ENCODE measurements around the gene COL3A1. TPM values are rescaled to one million over a fixed set of nuclear protein-coding genes. Genes with fewer than 3 reads are reported as not detected.

Gene COL3A1
- total RNA-seq, 1 donor from 2014 or later, result 123 TPM

DNA sequence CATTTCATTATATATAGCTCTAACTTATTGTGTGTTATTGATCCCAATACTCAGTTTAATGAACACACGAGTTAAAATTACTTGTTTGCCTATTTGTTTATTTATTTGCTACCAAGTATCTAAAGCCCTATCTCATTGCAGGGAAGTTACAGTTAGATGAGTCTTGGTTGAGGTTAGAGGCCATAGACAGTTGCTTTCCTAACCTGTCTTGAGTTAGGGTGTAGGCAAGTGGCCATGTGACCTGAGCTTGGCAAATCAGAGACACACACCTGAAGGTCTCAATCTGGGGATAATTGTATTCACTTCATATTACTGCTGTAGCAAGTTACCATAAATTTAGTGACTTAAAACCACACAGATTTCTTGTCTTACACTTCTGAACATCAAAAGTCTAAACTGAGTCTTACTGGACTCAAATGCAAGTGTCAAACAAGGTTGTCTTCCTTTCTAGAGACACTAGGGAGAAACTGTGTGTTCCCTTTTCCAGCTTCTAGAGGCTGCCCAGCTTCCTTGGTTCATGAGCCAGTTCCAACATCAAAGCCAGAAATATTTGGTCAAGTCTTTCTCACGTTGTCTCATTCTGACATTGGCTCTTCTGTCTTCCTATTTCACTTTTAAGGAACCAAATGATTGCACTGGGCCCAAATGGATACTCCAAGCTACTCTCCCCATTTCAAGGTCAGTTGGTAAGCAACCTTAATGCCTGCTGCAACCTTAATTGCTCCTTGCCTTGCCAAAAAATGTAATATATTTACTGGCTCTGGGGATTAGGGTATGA lies 39.7 kb downstream of the COL3A1 start:
- Histone ChIP-seq H3K27ac (peak overlapping the region; percentile 30), H3K4me1 (no peaks in the 10 kb centered on the region), H3K4me3 (no peak overlapping the region), H3K9me3 (no peaks in the 10 kb centered on the region), H3K27me3 (no peaks in the 10 kb centered on the region), H3K36me3 (peaks cover 0 to 13% of the 10 kb centered on the region in 2 donors)
- TF ChIP-seq POLR2A (IDR thresholded peaks at IDR 0.05) (no peak), CTCF (IDR thresholded peaks at IDR 0.05) (no peak), POLR2AphosphoS5 (IDR thresholded peaks at IDR 0.05; ENCODE audit: insufficient read depth in 1 of 2, low read depth in 1 of 2) (no peak)
- intact Hi-C loops (cut with DNase I), result no loop called here
- no peak for DNase-seq (ENCODE audit: extremely low spot score in 2 of 2)

DNA sequence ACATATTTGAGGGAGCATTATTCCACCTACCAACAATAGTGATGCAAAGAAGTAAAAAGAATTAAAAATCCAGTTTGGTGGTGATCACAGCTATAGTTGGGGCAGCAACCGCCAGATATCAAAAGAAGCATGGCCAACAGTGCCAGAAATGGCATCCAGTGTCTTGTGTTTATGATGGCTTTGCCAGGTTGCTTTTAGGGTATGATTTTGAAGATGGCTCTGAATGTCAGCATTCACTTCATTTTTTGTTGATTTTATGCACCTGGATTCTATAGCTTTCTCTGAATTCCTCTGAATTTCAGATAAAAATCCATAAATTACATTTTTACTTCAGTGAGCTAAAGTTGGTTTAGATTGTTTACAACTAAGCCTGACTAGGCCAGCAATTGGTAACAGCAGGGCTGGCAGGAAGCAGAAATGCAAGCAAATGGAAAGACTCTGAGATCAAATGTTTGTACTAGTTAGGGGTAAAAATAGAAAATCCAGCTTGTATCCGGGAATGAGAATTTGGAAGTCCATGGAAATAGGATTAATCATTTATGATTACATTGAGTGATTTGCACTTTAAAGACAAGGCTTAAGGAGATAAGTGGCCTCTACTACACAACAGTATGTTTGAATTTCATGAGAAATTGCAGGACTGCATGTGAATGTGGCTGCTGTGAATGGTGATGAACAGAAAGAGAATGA lies 40.4 kb downstream of the COL3A1 start:
- Histone ChIP-seq H3K9me3 (no peaks in the 10 kb centered on the region), H3K4me3 (no peak overlapping the region), H3K27me3 (no peaks in the 10 kb centered on the region), H3K36me3 (peaks cover 0 to 13% of the 10 kb centered on the region in 2 donors), H3K27ac (peak overlapping the region; percentile 30), H3K4me1 (peaks cover 6% of the 10 kb centered on the region)
- intact Hi-C loops (cut with DNase I), result no loop called here
- TF ChIP-seq CTCF (IDR thresholded peaks at IDR 0.05) (no peak), POLR2A (IDR thresholded peaks at IDR 0.05) (no peak), POLR2AphosphoS5 (IDR thresholded peaks at IDR 0.05; ENCODE audit: insufficient read depth in 1 of 2, low read depth in 1 of 2) (no peak)
- DNase-seq (ENCODE audit: extremely low spot score in 2 of 2), result no peak

- peak overlapping the region; percentile 30 for H3K27ac ChIP-seq
- no peak for DNase-seq (ENCODE audit: extremely low spot score in 2 of 2)
- H3K36me3 ChIP-seq, result peaks cover 0 to 5% of the 10 kb centered on the region in 2 donors
- peaks cover 9% of the 10 kb centered on the region for H3K4me1 ChIP-seq
- TF ChIP-seq CTCF (IDR thresholded peaks at IDR 0.05) (no peak), POLR2A (IDR thresholded peaks at IDR 0.05) (no peak), POLR2AphosphoS5 (IDR thresholded peaks at IDR 0.05; ENCODE audit: insufficient read depth in 1 of 2, low read depth in 1 of 2) (no peak)
- H3K9me3 ChIP-seq, result no peaks in the 10 kb centered on the region
- H3K4me3 ChIP-seq, result no peak overlapping the region
- H3K27me3 ChIP-seq, result no peaks in the 10 kb centered on the region
- intact Hi-C loops (cut with DNase I), result no loop called here
These were observed 41.2 kb downstream of the COL3A1 start for GRCh38 chr2:189015359-189015758.

GRCh38 chr2:189016311-189016861 lies 42.2 kb downstream of the COL3A1 start:
- intact Hi-C loops (cut with DNase I), result no loop called here
- Histone ChIP-seq H3K36me3 (no peaks in the 10 kb centered on the region), H3K4me1 (peaks cover 17% of the 10 kb centered on the region), H3K27ac (peak overlapping the region; percentile 11), H3K4me3 (no peak overlapping the region), H3K9me3 (no peaks in the 10 kb centered on the region), H3K27me3 (no peaks in the 10 kb centered on the region)
- TF ChIP-seq CTCF (IDR thresholded peaks at IDR 0.05), result no peak
- no peak for TF ChIP-seq POLR2A (IDR thresholded peaks at IDR 0.05)
- no peak for TF ChIP-seq POLR2AphosphoS5 (IDR thresholded peaks at IDR 0.05; ENCODE audit: insufficient read depth in 1 of 2, low read depth in 1 of 2)
- DNase-seq (ENCODE audit: extremely low spot score in 2 of 2), result no peak

All from vagina (tissue), 2 donors.